Esophagus squamous epithelium (tissue), 4 donors: ENCODE data around the gene EXOC1.

Source experiments
- POLR2A ChIP-seq, 4 donors: fragments of 450-650 bp; IDR thresholded peaks; one replicate each; pipeline ENCODE4 v1.6.1; 2017; ENCODE audit warnings: antibody characterized with exemption in 4 of 4, mild to moderate bottlenecking in 4 of 4, moderate library complexity in 3 of 4
- TF ChIP-seq, protein P1 (sequence below), 6 experiments: fragments of 450-650 bp in 4 of 6; fragments of 200-600 bp in 2 of 6; sonication (generic) in 2 of 6; IDR thresholded peaks; one replicate each; pipeline ENCODE4 v1.5.1; 2016 to 2019; ENCODE audit warnings: antibody characterized with exemption in 6 of 6, mild to moderate bottlenecking in 4 of 6, moderate library complexity in 4 of 6

DNA sequence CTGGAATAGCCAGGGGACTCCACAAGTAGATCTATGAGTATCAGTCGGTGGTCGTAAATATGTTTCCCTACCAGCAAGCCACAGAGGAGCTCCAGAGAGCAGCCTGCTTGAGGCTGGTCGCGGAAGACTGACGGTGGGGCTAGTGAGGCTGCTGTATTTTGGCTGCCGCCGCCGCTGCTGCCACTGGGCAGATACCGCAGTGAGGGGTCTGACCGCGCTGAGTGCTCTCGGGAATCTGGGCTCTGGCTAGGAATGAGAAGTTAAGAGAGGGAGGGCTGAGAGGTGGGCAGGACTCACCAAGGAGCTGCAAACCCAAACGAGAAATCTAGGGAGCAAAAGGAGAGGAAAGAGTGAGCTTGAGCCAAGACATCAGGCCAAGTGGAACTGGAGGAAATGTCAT is 33.8 kb upstream of the EXOC1 start, which contains the start of gene EXOC1L:
- TF ChIP-seq, protein P1, sequence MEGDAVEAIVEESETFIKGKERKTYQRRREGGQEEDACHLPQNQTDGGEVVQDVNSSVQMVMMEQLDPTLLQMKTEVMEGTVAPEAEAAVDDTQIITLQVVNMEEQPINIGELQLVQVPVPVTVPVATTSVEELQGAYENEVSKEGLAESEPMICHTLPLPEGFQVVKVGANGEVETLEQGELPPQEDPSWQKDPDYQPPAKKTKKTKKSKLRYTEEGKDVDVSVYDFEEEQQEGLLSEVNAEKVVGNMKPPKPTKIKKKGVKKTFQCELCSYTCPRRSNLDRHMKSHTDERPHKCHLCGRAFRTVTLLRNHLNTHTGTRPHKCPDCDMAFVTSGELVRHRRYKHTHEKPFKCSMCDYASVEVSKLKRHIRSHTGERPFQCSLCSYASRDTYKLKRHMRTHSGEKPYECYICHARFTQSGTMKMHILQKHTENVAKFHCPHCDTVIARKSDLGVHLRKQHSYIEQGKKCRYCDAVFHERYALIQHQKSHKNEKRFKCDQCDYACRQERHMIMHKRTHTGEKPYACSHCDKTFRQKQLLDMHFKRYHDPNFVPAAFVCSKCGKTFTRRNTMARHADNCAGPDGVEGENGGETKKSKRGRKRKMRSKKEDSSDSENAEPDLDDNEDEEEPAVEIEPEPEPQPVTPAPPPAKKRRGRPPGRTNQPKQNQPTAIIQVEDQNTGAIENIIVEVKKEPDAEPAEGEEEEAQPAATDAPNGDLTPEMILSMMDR (IDR thresholded peaks at IDR 0.05) = no peak
- TF ChIP-seq POLR2A (IDR thresholded peaks at IDR 0.05) = no peak
